ENCODE results near the gene GPR158. TPM values are rescaled to one million over a fixed set of nuclear protein-coding genes. Genes with fewer than 3 reads are reported as not detected.
"Not testable (repeated sequence)": the region's sequence is repeated elsewhere in the genome, so short reads cannot be mapped to it uniquely, and the experiment has no call there.

The GPR158 gene
- total RNA-seq, 1 experiment from 2014 or later: 12.2 TPM

- H3K79me2 ChIP-seq (ENCODE audit: low read depth): no peaks in the 10 kb centered on the region
- intact Hi-C loops (cut with micrococcal nuclease; ENCODE audit: unreplicated experiment): no loop called here
- no TSS peak for BruUV-seq (replicated peaks)
- H3K4me2 ChIP-seq: no peak overlapping the region
- no peak for DNase-seq
- H3K27me3 ChIP-seq (ENCODE audit: insufficient read depth, low read depth): no peaks in the 10 kb centered on the region
- H3K4me3 ChIP-seq: no peak overlapping the region
- H3K9me2 ChIP-seq (ENCODE audit: insufficient read depth): no peaks in the 10 kb centered on the region
- no peaks in the 10 kb centered on the region for H3K4me1 ChIP-seq (replicated peaks; ENCODE audit: insufficient read depth)
- H3K36me3 ChIP-seq (ENCODE audit: low read depth): no peaks in the 10 kb centered on the region
- no peak overlapping the region for H3K27ac ChIP-seq
- H4K20me1 ChIP-seq (ENCODE audit: insufficient read depth): no peaks in the 10 kb centered on the region
- no peak overlapping the region for H2AFZ ChIP-seq
- no peaks in the 10 kb centered on the region for H3K9me3 ChIP-seq (ENCODE audit: insufficient read depth, low read depth)
- no peaks in the 10 kb centered on the region for H3F3A ChIP-seq (ENCODE audit: insufficient read depth, low read depth)
- no peak for TF ChIP-seq EZH2 (IDR thresholded peaks at IDR 0.05; ENCODE audit: low read depth)
- TF ChIP-seq CTCF (conservative IDR thresholded peaks at IDR 0.05): no peak
- ChIA-PET CTCF (no interaction called here), POLR2A (ENCODE audit: unreplicated experiment) (no interaction called here)
Observed at GRCh38 chr10:25356609-25357008, 181.8 kb downstream of the GPR158 start.

GRCh38 chr10:25357269-25357668 lies 182.5 kb downstream of the GPR158 start:
- Histone ChIP-seq H3K9me3 (ENCODE audit: insufficient read depth, low read depth) (no peaks in the 10 kb centered on the region), H3K79me2 (ENCODE audit: low read depth) (no peaks in the 10 kb centered on the region), H2AFZ (no peak overlapping the region), H3K9me2 (ENCODE audit: insufficient read depth) (no peaks in the 10 kb centered on the region), H4K20me1 (ENCODE audit: insufficient read depth) (no peaks in the 10 kb centered on the region), H3K4me1 (replicated peaks; ENCODE audit: insufficient read depth) (no peaks in the 10 kb centered on the region), H3K27me3 (ENCODE audit: insufficient read depth, low read depth) (no peaks in the 10 kb centered on the region), H3K4me3 (no peak overlapping the region), H3K36me3 (ENCODE audit: low read depth) (no peaks in the 10 kb centered on the region), H3F3A (ENCODE audit: insufficient read depth, low read depth) (no peaks in the 10 kb centered on the region), H3K27ac (no peak overlapping the region), H3K4me2 (no peak overlapping the region)
- ChIA-PET CTCF (no interaction called here), POLR2A (ENCODE audit: unreplicated experiment) (no interaction called here)
- DNase-seq: no peak
- BruUV-seq (replicated peaks): no TSS peak
- intact Hi-C loops (cut with micrococcal nuclease; ENCODE audit: unreplicated experiment): no loop called here
- TF ChIP-seq EZH2 (IDR thresholded peaks at IDR 0.05; ENCODE audit: low read depth) (no peak), CTCF (conservative IDR thresholded peaks at IDR 0.05) (no peak)

- ChIA-PET CTCF (no interaction called here), POLR2A (ENCODE audit: unreplicated experiment) (no interaction called here)
- H3K27me3 ChIP-seq (ENCODE audit: insufficient read depth, low read depth): no peaks in the 10 kb centered on the region
- no TSS peak for BruUV-seq (replicated peaks)
- H3K79me2 ChIP-seq (ENCODE audit: low read depth): no peaks in the 10 kb centered on the region
- H3F3A ChIP-seq (ENCODE audit: insufficient read depth, low read depth): no peaks in the 10 kb centered on the region
- no peak overlapping the region for H3K27ac ChIP-seq
- TF ChIP-seq EZH2 (IDR thresholded peaks at IDR 0.05; ENCODE audit: low read depth) (no peak), CTCF (conservative IDR thresholded peaks at IDR 0.05) (no peak)
- H3K4me2 ChIP-seq: no peak overlapping the region
- no peak overlapping the region for H3K4me3 ChIP-seq
- intact Hi-C loops (cut with micrococcal nuclease; ENCODE audit: unreplicated experiment): no loop called here
- no peaks in the 10 kb centered on the region for H3K9me2 ChIP-seq (ENCODE audit: insufficient read depth)
- H3K4me1 ChIP-seq (replicated peaks; ENCODE audit: insufficient read depth): no peaks in the 10 kb centered on the region
- H2AFZ ChIP-seq: no peak overlapping the region
- H3K9me3 ChIP-seq (ENCODE audit: insufficient read depth, low read depth): no peaks in the 10 kb centered on the region
- H3K36me3 ChIP-seq (ENCODE audit: low read depth): no peaks in the 10 kb centered on the region
- H4K20me1 ChIP-seq (ENCODE audit: insufficient read depth): no peaks in the 10 kb centered on the region
- DNase-seq: no peak
Observed at GRCh38 chr10:25382029-25382810, 207.4 kb downstream of the GPR158 start.

GRCh38 chr10:25382901-25383300 lies 208.1 kb downstream of the GPR158 start:
- H3K79me2 ChIP-seq (ENCODE audit: low read depth); H3K27me3 ChIP-seq (ENCODE audit: insufficient read depth, low read depth); H3K27ac ChIP-seq; H2AFZ ChIP-seq; H3K4me1 ChIP-seq (replicated peaks; ENCODE audit: insufficient read depth); H3K36me3 ChIP-seq (ENCODE audit: low read depth); H4K20me1 ChIP-seq (ENCODE audit: insufficient read depth); BruUV-seq (replicated peaks); DNase-seq; H3K4me3 ChIP-seq; H3K9me3 ChIP-seq (ENCODE audit: insufficient read depth, low read depth); H3K4me2 ChIP-seq; intact Hi-C loops (cut with micrococcal nuclease; ENCODE audit: unreplicated experiment); H3F3A ChIP-seq (ENCODE audit: insufficient read depth, low read depth); H3K9me2 ChIP-seq (ENCODE audit: insufficient read depth): not testable (repeated sequence)
- ChIA-PET CTCF (interaction anchor here (0.7 kb wide), 1 partner anchor 17 kb away, joined by 5 read pairs; no protein-coding TSS in a partner anchor), POLR2A (ENCODE audit: unreplicated experiment) (interaction anchor here (0.6 kb wide), 1 partner anchor 96 kb away, joined by 5 read pairs; no protein-coding TSS in a partner anchor)
